Tibial nerve (tissue), 3 donors: ENCODE measurements around the gene CAMTA1.

Experiments
- CTCF ChIP-seq, 5 experiments: fragments of 200-600 bp in 3 of 5; fragments of 450-650 bp in 2 of 5; sonication (generic) in 3 of 5; IDR thresholded peaks; one replicate each; pipeline ENCODE4 v1.5.1; 2016 to 2019; ENCODE audit warnings: antibody characterized with exemption in 5 of 5, mild to moderate bottlenecking in 3 of 5, moderate library complexity in 2 of 5
- POLR2A ChIP-seq, 2 donors: fragments of 450-650 bp; IDR thresholded peaks; one replicate each; pipeline ENCODE4 v1.6.1; 2017; ENCODE audit warnings: antibody characterized with exemption in 2 of 2, mild to moderate bottlenecking in 2 of 2, moderate library complexity in 2 of 2

DNA sequence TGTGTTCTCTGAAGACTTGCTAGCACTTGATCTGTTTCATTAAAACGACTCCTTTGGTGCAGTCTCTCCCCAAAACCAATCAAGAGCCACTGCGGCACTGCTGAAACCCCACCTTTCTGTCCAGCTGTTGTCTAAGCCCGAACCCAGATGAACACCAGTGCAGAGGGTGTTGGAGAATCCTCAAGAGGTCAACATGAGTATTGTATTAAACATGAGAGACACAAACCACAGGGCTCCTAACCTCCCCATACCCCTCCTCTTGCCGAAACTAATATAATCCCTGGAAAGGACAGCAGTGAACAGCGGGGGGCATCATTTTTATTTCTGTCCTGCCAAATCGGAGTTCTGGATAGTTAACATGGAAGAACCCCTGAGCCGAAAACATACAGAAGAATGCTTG is 333.9 kb downstream of the CAMTA1 start:
- TF ChIP-seq CTCF (IDR thresholded peaks at IDR 0.05) (no peak), POLR2A (IDR thresholded peaks at IDR 0.05) (no peak)
